HUES6 (cell line): ENCODE measurements around the gene PPP1R9A.

Experiments
- H3K27ac ChIP-seq: 2 replicates; pipeline ENCODE4 v1.7.0; 2013; ENCODE audit warnings: low read depth, mild to moderate bottlenecking, low read length, inconsistent platforms
- H3K27me3 ChIP-seq: 2 replicates; pipeline ENCODE4 v1.6.1; 2013; ENCODE audit warnings: low read length; ENCODE audit not compliant: control insufficient read depth, insufficient read depth
- H3K36me3 ChIP-seq: 2 replicates; pipeline ENCODE4 v1.6.1; 2013; ENCODE audit warnings: low read length; ENCODE audit not compliant: control insufficient read depth, insufficient read depth
- H3K4me1 ChIP-seq: 2 replicates; pipeline ENCODE4 v1.6.1; 2013; ENCODE audit warnings: low read length; ENCODE audit not compliant: control insufficient read depth, insufficient read depth
- H3K4me3 ChIP-seq: 2 replicates; pipeline ENCODE4 v1.5.1; 2013; ENCODE audit warnings: low read depth, low read length
- H3K9ac ChIP-seq: one replicate; pipeline ENCODE4 v1.6.1; 2013; ENCODE audit warnings: mild to moderate bottlenecking, low read length
- H3K9me3 ChIP-seq: 2 replicates; pipeline ENCODE4 v1.6.1; 2013; ENCODE audit warnings: low read depth, low read length; ENCODE audit not compliant: control insufficient read depth, insufficient read depth

The PPP1R9A gene

GRCh38 chr7:95041031-95041430 lies 133.6 kb downstream of the PPP1R9A start:
- peaks cover 7% of the 10 kb centered on the region for H3K4me1 ChIP-seq
- H3K27ac ChIP-seq, result no peak overlapping the region
- no peaks in the 10 kb centered on the region for H3K9me3 ChIP-seq
- no peaks in the 10 kb centered on the region for H3K36me3 ChIP-seq
- H3K27me3 ChIP-seq, result no peaks in the 10 kb centered on the region
- H3K9ac ChIP-seq, result no peak overlapping the region
- H3K4me3 ChIP-seq, result no peak overlapping the region

- H3K4me1 ChIP-seq, result peaks cover 7% of the 10 kb centered on the region
- H3K36me3 ChIP-seq, result no peaks in the 10 kb centered on the region
- no peaks in the 10 kb centered on the region for H3K27me3 ChIP-seq
- no peak overlapping the region for H3K9ac ChIP-seq
- H3K9me3 ChIP-seq, result no peaks in the 10 kb centered on the region
- no peak overlapping the region for H3K4me3 ChIP-seq
- no peak overlapping the region for H3K27ac ChIP-seq
Measured at GRCh38 chr7:95045236-95045923, 138.0 kb downstream of the PPP1R9A start.

GRCh38 chr7:95046494-95047240 lies 139.3 kb downstream of the PPP1R9A start:
- Histone ChIP-seq H3K9me3 (no peaks in the 10 kb centered on the region), H3K9ac (no peak overlapping the region), H3K27ac (no peak overlapping the region), H3K4me1 (peaks cover 7% of the 10 kb centered on the region), H3K4me3 (no peak overlapping the region), H3K36me3 (no peaks in the 10 kb centered on the region), H3K27me3 (no peaks in the 10 kb centered on the region)

GRCh38 chr7:95047291-95047690 lies 139.9 kb downstream of the PPP1R9A start:
- H3K4me3 ChIP-seq, result no peak overlapping the region
- H3K36me3 ChIP-seq, result no peaks in the 10 kb centered on the region
- H3K27ac ChIP-seq, result no peak overlapping the region
- no peaks in the 10 kb centered on the region for H3K27me3 ChIP-seq
- no peak overlapping the region for H3K9ac ChIP-seq
- no peaks in the 10 kb centered on the region for H3K9me3 ChIP-seq
- peaks cover 7% of the 10 kb centered on the region for H3K4me1 ChIP-seq

GRCh38 chr7:95052566-95053094 lies 145.2 kb downstream of the PPP1R9A start:
- Histone ChIP-seq H3K4me3 (no peak overlapping the region), H3K27ac (no peak overlapping the region), H3K36me3 (no peaks in the 10 kb centered on the region), H3K27me3 (no peaks in the 10 kb centered on the region), H3K4me1 (no peaks in the 10 kb centered on the region), H3K9ac (no peak overlapping the region), H3K9me3 (no peaks in the 10 kb centered on the region)

GRCh38 chr7:95054386-95054785 lies 147.0 kb downstream of the PPP1R9A start:
- no peak overlapping the region for H3K27ac ChIP-seq

GRCh38 chr7:95055295-95055694 lies 147.9 kb downstream of the PPP1R9A start:
- no peak overlapping the region for H3K4me3 ChIP-seq
- H3K9ac ChIP-seq, result no peak overlapping the region
- H3K27me3 ChIP-seq, result no peaks in the 10 kb centered on the region
- H3K9me3 ChIP-seq, result no peaks in the 10 kb centered on the region
- H3K36me3 ChIP-seq, result no peaks in the 10 kb centered on the region
- 0 out of 2 replicates have a peak, but pooled peaks cover 3% of the 10 kb centered on the region for H3K4me1 ChIP-seq
- H3K27ac ChIP-seq, result no peak overlapping the region

More at GRCh38 chr7:95054386-95054785, 147.0 kb downstream of the PPP1R9A start:
- Histone ChIP-seq H3K4me3 (no peak overlapping the region), H3K36me3 (no peaks in the 10 kb centered on the region), H3K27me3 (no peaks in the 10 kb centered on the region), H3K9me3 (no peaks in the 10 kb centered on the region), H3K9ac (no peak overlapping the region), H3K4me1 (0 out of 2 replicates have a peak, but pooled peaks cover 3% of the 10 kb centered on the region)

- H3K4me3 ChIP-seq, result no peak overlapping the region
Measured at GRCh38 chr7:95056107-95056739, 148.8 kb downstream of the PPP1R9A start.

GRCh38 chr7:95056901-95057300 lies 149.5 kb downstream of the PPP1R9A start:
- Histone ChIP-seq H3K9me3 (no peaks in the 10 kb centered on the region; the same call in 1 of the 2 replicates), H3K4me1 (0 out of 2 replicates have a peak, but pooled peaks cover 3% of the 10 kb centered on the region), H3K27me3 (no peaks in the 10 kb centered on the region), H3K36me3 (no peaks in the 10 kb centered on the region), H3K27ac (no peak overlapping the region), H3K9ac (no peak overlapping the region), H3K4me3 (no peak overlapping the region)

More at GRCh38 chr7:95056107-95056739, 148.8 kb downstream of the PPP1R9A start:
- H3K9me3 ChIP-seq, result no peaks in the 10 kb centered on the region
- H3K9ac ChIP-seq, result no peak overlapping the region
- 0 out of 2 replicates have a peak, but pooled peaks cover 3% of the 10 kb centered on the region for H3K4me1 ChIP-seq
- H3K36me3 ChIP-seq, result no peaks in the 10 kb centered on the region
- no peak overlapping the region for H3K27ac ChIP-seq
- no peaks in the 10 kb centered on the region for H3K27me3 ChIP-seq

- H3K4me1 ChIP-seq, result 0 out of 2 replicates have a peak, but pooled peaks cover 3% of the 10 kb centered on the region
- no peak overlapping the region for H3K4me3 ChIP-seq
- no peaks in the 10 kb centered on the region; the same call in 1 of the 2 replicates for H3K9me3 ChIP-seq
- H3K27ac ChIP-seq, result no peak overlapping the region
- no peaks in the 10 kb centered on the region for H3K36me3 ChIP-seq
- H3K27me3 ChIP-seq, result no peaks in the 10 kb centered on the region
- no peak overlapping the region for H3K9ac ChIP-seq
Measured at GRCh38 chr7:95059842-95060313, 152.5 kb downstream of the PPP1R9A start.
